ENCODE results near the gene FAM174A.

Gene FAM174A

DNA sequence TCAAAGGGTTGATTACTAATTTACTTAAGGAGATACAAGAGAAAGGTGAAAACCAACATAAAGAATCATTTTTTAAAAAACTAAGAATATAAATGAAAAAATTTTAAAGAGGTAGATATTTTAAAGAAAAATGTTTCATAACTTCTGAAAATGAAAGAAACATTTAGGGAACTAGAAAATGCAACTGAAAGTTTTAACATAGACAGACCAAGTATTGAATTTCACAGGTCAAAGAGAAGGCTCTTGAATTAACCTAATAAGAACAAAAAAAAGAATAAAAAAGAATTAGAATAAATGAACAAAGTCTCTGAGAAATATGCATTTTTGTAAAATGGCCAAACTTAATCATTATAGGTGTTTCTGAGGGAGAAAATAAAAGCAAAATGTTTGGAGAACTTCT, 16.1 kb upstream of the FAM174A start:
- Histone ChIP-seq H3K9me3 (ENCODE audit: low read depth, low read length) (no peaks in the 10 kb centered on the region), H3K4me3 (no peak overlapping the region), H3K27ac (no peak overlapping the region), H3K9ac (ENCODE audit: insufficient read length) (no peak overlapping the region), H3K36me3 (ENCODE audit: insufficient read depth, low read length) (no peaks in the 10 kb centered on the region)
- DNase-seq (ENCODE audit: low read depth, low spot score) = no peak
- TF ChIP-seq FOXP2 (optimal IDR thresholded peaks at IDR 0.05; ENCODE audit: control extremely low read depth, extremely low read length, insufficient read depth) = no peak
- TF ChIP-seq POLR2AphosphoS5 (IDR thresholded peaks at IDR 0.05; ENCODE audit: borderline replicate concordance, low read depth, low read length) = no peak
- TF ChIP-seq EZH2 (IDR thresholded peaks at IDR 0.05) = no peak

DNA sequence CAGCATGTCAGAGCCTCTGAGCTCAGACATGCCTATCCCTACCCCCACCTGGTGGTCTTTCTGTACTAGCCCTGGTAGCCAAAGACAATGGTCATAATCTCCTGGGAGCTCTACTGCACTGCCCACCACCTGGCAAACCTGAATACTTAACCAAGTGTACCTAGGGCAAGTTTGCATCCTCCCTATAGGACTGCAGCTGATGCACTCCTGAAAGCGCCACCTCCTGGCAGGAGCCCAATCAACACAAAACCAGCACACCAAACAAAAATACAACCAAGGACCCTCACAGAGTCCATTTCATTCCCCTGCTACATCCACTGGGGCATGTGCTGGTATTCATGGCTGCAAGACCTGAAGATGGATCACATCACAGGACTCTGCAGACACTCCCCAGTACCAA, 14.8 kb upstream of the FAM174A start:
- TF ChIP-seq FOXP2 (optimal IDR thresholded peaks at IDR 0.05; ENCODE audit: control extremely low read depth, extremely low read length, insufficient read depth) (no peak), POLR2AphosphoS5 (IDR thresholded peaks at IDR 0.05; ENCODE audit: borderline replicate concordance, low read depth, low read length) (no peak), EZH2 (IDR thresholded peaks at IDR 0.05) (no peak)
- Histone ChIP-seq H3K27ac (no peak overlapping the region), H3K9ac (ENCODE audit: insufficient read length) (no peak overlapping the region), H3K36me3 (ENCODE audit: insufficient read depth, low read length) (no peaks in the 10 kb centered on the region), H3K9me3 (ENCODE audit: low read depth, low read length) (no peaks in the 10 kb centered on the region), H3K4me3 (no peak overlapping the region)
- DNase-seq (ENCODE audit: low read depth, low spot score) = no peak

DNA sequence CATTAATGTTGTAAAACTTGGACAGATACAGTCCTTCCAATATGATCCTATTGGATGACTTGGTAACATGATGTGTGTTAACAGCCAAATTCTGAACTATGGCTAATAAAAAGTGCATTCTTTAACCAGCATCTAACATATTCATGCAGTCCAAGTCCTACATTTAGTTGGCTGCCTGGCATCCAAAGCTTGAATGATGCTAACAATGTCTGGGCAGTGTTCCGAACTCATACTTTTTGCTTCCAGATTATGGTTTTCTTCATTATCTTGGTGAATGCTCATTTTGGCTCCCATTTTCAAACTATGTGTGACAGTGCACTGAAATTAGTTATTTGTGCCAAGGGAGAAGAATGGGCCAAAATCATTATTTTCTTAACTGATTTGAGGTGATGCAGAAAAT, 2.8 kb downstream of the FAM174A start:
- H3K4me3 ChIP-seq = no peak overlapping the region
- TF ChIP-seq EZH2 (IDR thresholded peaks at IDR 0.05) (no peak), POLR2AphosphoS5 (IDR thresholded peaks at IDR 0.05; ENCODE audit: borderline replicate concordance, low read depth, low read length) (no peak), FOXP2 (optimal IDR thresholded peaks at IDR 0.05; ENCODE audit: control extremely low read depth, extremely low read length, insufficient read depth) (no peak)
- no peak overlapping the region for H3K27ac ChIP-seq
- no peak overlapping the region for H3K9ac ChIP-seq (ENCODE audit: insufficient read length)
- H3K36me3 ChIP-seq (ENCODE audit: insufficient read depth, low read length) = no peaks in the 10 kb centered on the region
- no peaks in the 10 kb centered on the region for H3K9me3 ChIP-seq (ENCODE audit: low read depth, low read length)
- DNase-seq (ENCODE audit: low read depth, low spot score) = no peak

DNA sequence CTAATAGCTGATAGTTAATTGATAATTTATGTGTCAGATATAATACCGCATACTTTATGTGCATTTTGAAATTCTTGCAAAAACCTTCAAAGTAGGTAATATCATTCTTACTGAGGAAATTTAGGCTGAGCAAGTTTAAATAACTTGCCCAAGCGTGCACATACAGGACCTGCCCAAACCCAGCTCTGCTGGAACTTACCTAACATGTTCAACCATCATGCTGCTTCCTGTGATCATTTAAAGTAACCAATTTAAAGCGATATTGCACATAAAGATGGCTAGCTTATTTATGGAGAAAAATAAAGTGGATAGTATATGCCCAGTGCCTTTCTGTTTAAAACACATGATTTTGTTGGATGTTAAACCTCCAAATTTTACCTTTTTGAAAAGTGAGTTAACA, 4.3 kb downstream of the FAM174A start:
- H3K4me3 ChIP-seq = no peak overlapping the region
- H3K27ac ChIP-seq = no peak overlapping the region
- DNase-seq (ENCODE audit: low read depth, low spot score) = no peak
- TF ChIP-seq EZH2 (IDR thresholded peaks at IDR 0.05) = no peak
- TF ChIP-seq POLR2AphosphoS5 (IDR thresholded peaks at IDR 0.05; ENCODE audit: borderline replicate concordance, low read depth, low read length) = no peak
- TF ChIP-seq FOXP2 (optimal IDR thresholded peaks at IDR 0.05; ENCODE audit: control extremely low read depth, extremely low read length, insufficient read depth) = no peak
- H3K9ac ChIP-seq (ENCODE audit: insufficient read length) = no peak overlapping the region
- no peaks in the 10 kb centered on the region for H3K36me3 ChIP-seq (ENCODE audit: insufficient read depth, low read length)
- no peaks in the 10 kb centered on the region for H3K9me3 ChIP-seq (ENCODE audit: low read depth, low read length)

DNA sequence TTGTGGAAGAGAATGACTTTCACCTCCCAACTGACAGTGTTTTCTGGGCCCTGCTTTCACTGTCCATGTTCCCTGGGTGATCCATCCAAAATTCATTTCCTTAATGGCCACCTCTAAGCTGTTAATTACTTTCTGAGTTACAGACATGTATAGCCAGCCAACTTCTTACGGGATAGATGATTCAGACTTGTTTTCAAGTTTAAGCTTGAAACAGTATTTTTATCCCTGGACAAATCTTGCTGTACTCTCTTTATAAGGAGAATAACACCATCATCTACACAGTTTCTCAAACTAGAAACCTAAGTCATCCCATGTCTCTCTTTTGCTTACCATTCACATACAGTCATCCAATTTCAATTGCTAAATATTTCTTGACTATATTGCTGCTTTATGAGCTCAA, 6.9 kb downstream of the FAM174A start:
- Histone ChIP-seq H3K36me3 (ENCODE audit: insufficient read depth, low read length) (no peaks in the 10 kb centered on the region), H3K9ac (ENCODE audit: insufficient read length) (no peak overlapping the region), H3K9me3 (ENCODE audit: low read depth, low read length) (no peaks in the 10 kb centered on the region), H3K4me3 (no peak overlapping the region), H3K27ac (no peak overlapping the region)
- DNase-seq (ENCODE audit: low read depth, low spot score) = no peak
- TF ChIP-seq FOXP2 (optimal IDR thresholded peaks at IDR 0.05; ENCODE audit: control extremely low read depth, extremely low read length, insufficient read depth) (no peak), POLR2AphosphoS5 (IDR thresholded peaks at IDR 0.05; ENCODE audit: borderline replicate concordance, low read depth, low read length) (no peak), EZH2 (IDR thresholded peaks at IDR 0.05) (no peak)

DNA sequence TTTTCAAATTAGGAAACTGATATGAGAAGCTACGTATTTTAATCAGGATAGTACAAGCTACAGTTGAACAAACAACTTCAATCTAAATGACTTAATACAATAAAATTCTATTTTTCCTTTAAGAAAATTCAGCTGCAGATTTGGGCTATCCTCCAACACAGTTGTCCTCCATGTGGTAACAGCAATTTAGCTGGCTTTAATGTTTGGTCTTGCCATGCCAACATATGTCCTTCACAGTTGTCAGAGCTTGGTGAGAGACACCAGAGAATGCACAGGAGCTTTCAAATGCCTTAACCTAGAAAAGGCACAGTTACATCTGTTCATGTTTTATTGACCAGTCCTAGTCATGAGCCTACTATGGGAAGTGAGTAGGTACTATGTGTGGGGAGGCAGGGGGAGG, 10.8 kb downstream of the FAM174A start:
- Histone ChIP-seq H3K4me3 (no peak overlapping the region), H3K36me3 (ENCODE audit: insufficient read depth, low read length) (no peaks in the 10 kb centered on the region), H3K9me3 (ENCODE audit: low read depth, low read length) (no peaks in the 10 kb centered on the region), H3K27ac (no peak overlapping the region), H3K9ac (ENCODE audit: insufficient read length) (no peak overlapping the region)
- TF ChIP-seq POLR2AphosphoS5 (IDR thresholded peaks at IDR 0.05; ENCODE audit: borderline replicate concordance, low read depth, low read length) (no peak), EZH2 (IDR thresholded peaks at IDR 0.05) (no peak), FOXP2 (optimal IDR thresholded peaks at IDR 0.05; ENCODE audit: control extremely low read depth, extremely low read length, insufficient read depth) (no peak)
- DNase-seq (ENCODE audit: low read depth, low spot score) = no peak

DNA sequence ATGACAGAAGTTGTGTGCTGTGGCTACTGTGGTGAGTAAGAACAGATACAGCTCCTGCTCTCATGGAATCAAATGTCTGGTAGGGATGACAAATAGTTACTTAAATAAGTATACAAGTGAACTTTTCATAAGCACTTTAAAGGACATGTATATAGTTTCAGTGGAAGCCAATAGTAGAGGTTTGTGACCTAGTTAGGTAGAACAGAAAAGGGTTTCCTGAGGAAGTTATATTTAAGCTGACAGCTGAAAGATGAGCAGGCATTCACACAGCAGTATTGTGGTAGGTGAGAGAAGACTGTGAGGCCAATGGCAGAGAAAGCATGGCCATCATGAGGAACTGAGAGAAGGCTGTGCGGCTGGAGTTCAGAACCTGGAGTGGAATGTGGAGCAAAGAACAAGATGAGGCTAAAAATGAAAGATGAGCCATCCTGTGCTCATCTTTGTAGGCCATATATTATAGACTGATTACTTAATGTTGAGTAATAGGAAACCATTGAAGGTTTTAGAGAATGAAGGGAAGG, 15.4 kb downstream of the FAM174A start:
- TF ChIP-seq POLR2AphosphoS5 (IDR thresholded peaks at IDR 0.05; ENCODE audit: borderline replicate concordance, low read depth, low read length) = no peak
- TF ChIP-seq EZH2 (IDR thresholded peaks at IDR 0.05) = no peak
- no peak for TF ChIP-seq FOXP2 (optimal IDR thresholded peaks at IDR 0.05; ENCODE audit: control extremely low read depth, extremely low read length, insufficient read depth)
- no peak overlapping the region for H3K4me3 ChIP-seq
- DNase-seq (ENCODE audit: low read depth, low spot score) = no peak
- no peak overlapping the region for H3K27ac ChIP-seq
- H3K36me3 ChIP-seq (ENCODE audit: insufficient read depth, low read length) = no peaks in the 10 kb centered on the region
- H3K9me3 ChIP-seq (ENCODE audit: low read depth, low read length) = no peaks in the 10 kb centered on the region
- H3K9ac ChIP-seq (ENCODE audit: insufficient read length) = no peak overlapping the region

DNA sequence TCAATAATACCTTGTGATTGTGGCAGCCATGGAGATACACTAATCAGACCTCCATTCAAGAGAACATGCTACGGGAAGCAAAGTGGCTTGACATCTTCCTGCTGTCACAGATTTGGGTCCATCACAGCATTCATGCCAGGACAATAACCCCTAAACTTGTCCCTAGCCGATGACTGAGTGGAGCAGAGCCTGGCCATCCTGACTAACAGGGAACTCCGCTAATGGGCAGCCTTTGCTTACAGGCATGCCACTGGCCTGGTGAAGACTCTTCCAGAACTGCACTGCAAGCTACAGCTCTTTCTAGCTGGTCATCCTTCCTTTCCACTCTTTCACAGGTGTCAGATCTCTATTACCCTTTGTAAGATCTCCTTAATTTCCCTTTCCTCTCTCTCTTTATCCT, 16.0 kb downstream of the FAM174A start:
- TF ChIP-seq FOXP2 (optimal IDR thresholded peaks at IDR 0.05; ENCODE audit: control extremely low read depth, extremely low read length, insufficient read depth) (no peak), EZH2 (IDR thresholded peaks at IDR 0.05) (no peak), POLR2AphosphoS5 (IDR thresholded peaks at IDR 0.05; ENCODE audit: borderline replicate concordance, low read depth, low read length) (no peak)
- Histone ChIP-seq H3K9me3 (ENCODE audit: low read depth, low read length) (no peaks in the 10 kb centered on the region), H3K4me3 (no peak overlapping the region), H3K36me3 (ENCODE audit: insufficient read depth, low read length) (no peaks in the 10 kb centered on the region), H3K27ac (no peak overlapping the region), H3K9ac (ENCODE audit: insufficient read length) (no peak overlapping the region)
- DNase-seq (ENCODE audit: low read depth, low spot score) = no peak

DNA sequence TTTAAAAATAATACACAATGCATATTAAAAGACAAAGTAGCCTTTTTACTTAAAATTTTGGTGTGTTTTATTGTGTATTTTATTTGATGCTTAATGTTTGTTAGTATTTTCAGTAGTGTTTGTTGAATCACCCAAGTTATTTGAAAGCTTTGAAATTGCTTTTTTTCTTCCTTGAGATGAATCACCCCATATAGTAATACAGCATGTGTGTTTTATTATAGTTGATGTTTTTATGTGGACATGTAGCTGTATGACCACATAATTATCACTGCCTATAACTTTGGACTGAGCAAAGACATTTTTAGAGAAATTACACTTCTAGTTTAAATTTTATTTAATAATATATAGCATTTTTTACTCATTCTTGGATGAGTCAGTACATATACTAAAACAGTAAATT, 18.0 kb downstream of the FAM174A start:
- Histone ChIP-seq H3K27ac (no peak overlapping the region), H3K9me3 (ENCODE audit: low read depth, low read length) (no peaks in the 10 kb centered on the region), H3K4me3 (no peak overlapping the region), H3K9ac (ENCODE audit: insufficient read length) (no peak overlapping the region), H3K36me3 (ENCODE audit: insufficient read depth, low read length) (no peaks in the 10 kb centered on the region)
- DNase-seq (ENCODE audit: low read depth, low spot score) = no peak
- TF ChIP-seq FOXP2 (optimal IDR thresholded peaks at IDR 0.05; ENCODE audit: control extremely low read depth, extremely low read length, insufficient read depth) (no peak), POLR2AphosphoS5 (IDR thresholded peaks at IDR 0.05; ENCODE audit: borderline replicate concordance, low read depth, low read length) (no peak), EZH2 (IDR thresholded peaks at IDR 0.05) (no peak)

Data from SK-N-MC (cell line).